Neural progenitor cell (in vitro differentiated cells): ENCODE results near the gene GPNMB.

Source experiments
- CTCF ChIP-seq: fragments of 200-600 bp; sonication (generic); IDR thresholded peaks from 2 replicates; pipeline ENCODE4 v1.5.1; 2017; ENCODE audit warnings: antibody characterized with exemption, mild to moderate bottlenecking
- EZH2phosphoT487 ChIP-seq: fragments of 200-600 bp; sonication (generic); IDR thresholded peaks from 2 replicates; pipeline ENCODE4 v1.6.1; 2017; ENCODE audit warnings: antibody characterized with exemption

GRCh38 chr7:23268167-23268566 lies 21.6 kb downstream of the GPNMB start:
- no peak for TF ChIP-seq CTCF
- TF ChIP-seq EZH2phosphoT487: no peak
